ENCODE results near the gene KPNB1. TPM values are rescaled to one million over a fixed set of nuclear protein-coding genes. Genes with fewer than 3 reads are reported as not detected.
A peak's percentile ranks its signal among the peaks of the same experiment; 100 is the strongest.

The KPNB1 gene
- total RNA-seq, 2 experiments from 2014 or later: 589 to 605 TPM

- Mint-ChIP-seq H3K4me1 (ENCODE audit: low read depth) (peaks cover 23% of the 10 kb centered on the region), H3K27me3 (no peaks in the 10 kb centered on the region), H3K9me3 (no peaks in the 10 kb centered on the region), H3K4me3 (no peak overlapping the region), H3K27ac (peak overlapping the region; percentile 53), H3K36me3 (ENCODE audit: low read depth) (peaks cover 42% of the 10 kb centered on the region)
- ATAC-seq (no peak), DNase-seq (no peak)
- ChIA-PET CTCF (interaction anchor here (0.8 to 3.0 kb wide), 12 partner anchors 9 to 103 kb away, joined by 3 to 10 read pairs (median 5); partner anchors contain the start of gene TBX21), POLR2A (interaction anchor here (0.6 to 3.4 kb wide), 15 partner anchors 8 to 48 kb away, joined by 3 to 18 read pairs (median 4); partner anchors contain the start of gene TBX21)
- no peak for TF ChIP-seq CTCF (IDR thresholded peaks at IDR 0.05)
- intact Hi-C loops (cut with micrococcal nuclease): no loop called here
Observed at GRCh38 chr17:47687328-47687690, 37.6 kb downstream of the KPNB1 start.

GRCh38 chr17:47687748-47688147, 38.0 kb downstream of the KPNB1 start:
- ATAC-seq (no peak), DNase-seq (no peak)
- H3K27me3 Mint-ChIP-seq: no peaks in the 10 kb centered on the region
- no peak overlapping the region for H3K4me3 Mint-ChIP-seq
- intact Hi-C loops (cut with micrococcal nuclease): no loop called here
- H3K4me1 Mint-ChIP-seq (ENCODE audit: low read depth): peaks cover 24% of the 10 kb centered on the region
- CTCF ChIA-PET: interaction anchor here (0.8 to 3.0 kb wide), 15 partner anchors 9 to 105 kb away, joined by 3 to 10 read pairs (median 5); partner anchors contain the start of gene TBX21
- H3K27ac Mint-ChIP-seq: no peak overlapping the region
- TF ChIP-seq CTCF (IDR thresholded peaks at IDR 0.05): no peak
- no peaks in the 10 kb centered on the region for H3K9me3 Mint-ChIP-seq
- peaks cover 38% of the 10 kb centered on the region for H3K36me3 Mint-ChIP-seq (ENCODE audit: low read depth)
- POLR2A ChIA-PET: interaction anchor here (0.6 to 3.4 kb wide), 15 partner anchors 8 to 48 kb away, joined by 3 to 18 read pairs (median 4); partner anchors contain the start of gene TBX21

GRCh38 chr17:47690121-47690520, 40.4 kb downstream of the KPNB1 start:
- Mint-ChIP-seq H3K4me1 (ENCODE audit: low read depth) (peaks cover 34% of the 10 kb centered on the region), H3K27me3 (no peaks in the 10 kb centered on the region), H3K36me3 (ENCODE audit: low read depth) (peaks cover 19% of the 10 kb centered on the region), H3K27ac (no peak overlapping the region), H3K4me3 (no peak overlapping the region), H3K9me3 (no peaks in the 10 kb centered on the region)
- ChIA-PET CTCF (interaction anchor here (0.8 to 1.1 kb wide), 2 partner anchors 9 to 100 kb away, joined by 4 read pairs; no protein-coding TSS in a partner anchor), POLR2A (interaction anchor here (3.4 to 18.8 kb wide), 3 partner anchors 11 to 44 kb away, joined by 14 to 493 read pairs (median 28); partner anchors contain the start of gene TBX21)
- no peak for ATAC-seq
- TF ChIP-seq CTCF (IDR thresholded peaks at IDR 0.05): no peak
- no peak for DNase-seq
- intact Hi-C loops (cut with micrococcal nuclease): no loop called here

GRCh38 chr17:47692137-47692894, 42.6 kb downstream of the KPNB1 start:
- intact Hi-C loops (cut with micrococcal nuclease): no loop called here
- CTCF ChIA-PET: interaction anchor here (0.8 to 19.3 kb wide), 9 partner anchors 9 to 110 kb away, joined by 3 to 424 read pairs (median 4); partner anchors contain the start of gene TBX21
- Mint-ChIP-seq H3K27ac (peak overlapping the region; percentile 89), H3K4me1 (ENCODE audit: low read depth) (peaks cover 43% of the 10 kb centered on the region), H3K27me3 (no peaks in the 10 kb centered on the region), H3K4me3 (peak overlapping the region; percentile 82), H3K9me3 (no peaks in the 10 kb centered on the region), H3K36me3 (ENCODE audit: low read depth) (peaks cover 3% of the 10 kb centered on the region)
- ATAC-seq (no peak), DNase-seq (no peak)
- POLR2A ChIA-PET: interaction anchor here (0.9 to 18.8 kb wide), 11 partner anchors 10 to 43 kb away, joined by 3 to 493 read pairs (median 6); partner anchors contain the start of genes KPNB1 and TBX21
- TF ChIP-seq CTCF (IDR thresholded peaks at IDR 0.05): no peak
